ENCODE data around the gene AKAP17A. TPM values are rescaled to one million over a fixed set of nuclear protein-coding genes. Genes with fewer than 3 reads are reported as not detected.
"Not testable (repeated sequence)": the region's sequence is repeated elsewhere in the genome, so short reads cannot be mapped to it uniquely, and the experiment has no call there.

Gene AKAP17A
- total RNA-seq, 1 donor from 2014 or later: 35.6 TPM

GRCh38 chrX:1601768-1602085 lies 10.3 kb downstream of the AKAP17A start:
- no peak for DNase-seq (ENCODE audit: low spot score)
- no peak for ATAC-seq

- no peak for ATAC-seq
- DNase-seq (ENCODE audit: low spot score): no peak
Measured at GRCh38 chrX:1602299-1602698, 10.9 kb downstream of the AKAP17A start.

- ATAC-seq: no peak
- no peak for DNase-seq (ENCODE audit: low spot score)
Measured at GRCh38 chrX:1606496-1606895, 15.1 kb downstream of the AKAP17A start.

- ATAC-seq: no peak
Measured at GRCh38 chrX:1609311-1609710, 17.9 kb downstream of the AKAP17A start.

DNA sequence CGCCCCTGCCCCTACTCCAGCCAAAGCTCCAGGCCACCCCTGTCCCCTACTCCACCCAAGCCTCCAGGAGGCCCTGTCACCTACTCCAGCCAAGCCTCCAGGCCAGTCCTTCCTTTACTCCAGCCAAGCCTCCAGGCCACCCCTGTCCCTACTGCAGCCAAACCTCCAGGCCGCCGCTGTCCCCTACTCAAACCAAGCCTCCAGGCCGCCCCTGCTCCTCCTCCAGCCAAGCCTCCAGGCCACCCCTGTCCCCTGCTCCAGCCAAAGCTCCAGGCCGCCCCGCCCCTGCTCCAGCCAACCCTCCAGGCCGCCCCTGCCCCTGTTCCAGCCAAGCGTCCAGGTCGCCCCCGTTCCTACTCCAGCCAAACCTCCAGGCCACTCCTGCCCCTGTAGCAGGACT lies 18.4 kb downstream of the AKAP17A start:
- DNase-seq (ENCODE audit: low spot score) (no peak), ATAC-seq (no peak)

More at GRCh38 chrX:1609311-1609710, 17.9 kb downstream of the AKAP17A start:
- no peak for DNase-seq (ENCODE audit: low spot score)

DNA sequence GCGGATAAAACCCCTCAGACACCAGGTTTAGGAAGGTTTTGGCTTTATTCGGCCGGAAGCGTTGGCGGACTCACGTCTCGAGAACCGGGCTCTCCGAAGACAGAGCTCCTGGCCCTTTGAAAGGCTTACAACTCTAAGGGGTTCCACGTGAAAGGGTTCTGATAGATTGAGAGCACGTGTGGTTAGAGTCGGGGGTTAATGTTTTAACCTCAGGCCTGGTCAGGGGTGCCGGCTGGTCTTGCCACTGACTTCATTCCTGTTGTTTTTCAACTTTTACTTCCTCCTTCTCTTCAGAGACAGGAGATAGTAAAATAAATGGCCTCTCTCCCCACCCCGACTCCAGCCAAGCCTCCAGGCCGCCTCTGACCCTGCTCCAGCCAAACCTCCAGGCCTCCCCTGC lies 18.8 kb downstream of the AKAP17A start:
- no peak for DNase-seq (ENCODE audit: low spot score)
- ATAC-seq: no peak

DNA sequence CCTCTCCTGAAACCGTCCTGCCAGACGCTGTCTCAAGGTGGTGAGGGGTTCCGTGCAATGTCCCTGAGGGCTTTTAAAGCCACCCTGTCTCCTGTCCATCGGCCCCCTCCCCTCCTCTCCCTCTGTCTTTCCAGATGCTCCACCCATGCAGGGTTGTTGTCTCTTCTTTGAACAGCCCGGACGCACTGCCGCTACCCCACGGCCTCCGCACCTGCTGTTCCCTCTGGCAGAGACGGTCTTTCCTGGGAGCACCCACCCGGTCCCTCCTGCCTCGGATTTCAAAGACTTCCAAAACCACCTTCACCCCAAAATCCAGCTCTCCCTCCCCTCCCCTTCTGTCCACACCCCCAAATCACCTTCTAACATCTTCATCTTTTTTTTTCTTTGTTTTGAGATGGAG lies 19.3 kb downstream of the AKAP17A start:
- ATAC-seq (no peak), DNase-seq (ENCODE audit: low spot score) (no peak)

DNA sequence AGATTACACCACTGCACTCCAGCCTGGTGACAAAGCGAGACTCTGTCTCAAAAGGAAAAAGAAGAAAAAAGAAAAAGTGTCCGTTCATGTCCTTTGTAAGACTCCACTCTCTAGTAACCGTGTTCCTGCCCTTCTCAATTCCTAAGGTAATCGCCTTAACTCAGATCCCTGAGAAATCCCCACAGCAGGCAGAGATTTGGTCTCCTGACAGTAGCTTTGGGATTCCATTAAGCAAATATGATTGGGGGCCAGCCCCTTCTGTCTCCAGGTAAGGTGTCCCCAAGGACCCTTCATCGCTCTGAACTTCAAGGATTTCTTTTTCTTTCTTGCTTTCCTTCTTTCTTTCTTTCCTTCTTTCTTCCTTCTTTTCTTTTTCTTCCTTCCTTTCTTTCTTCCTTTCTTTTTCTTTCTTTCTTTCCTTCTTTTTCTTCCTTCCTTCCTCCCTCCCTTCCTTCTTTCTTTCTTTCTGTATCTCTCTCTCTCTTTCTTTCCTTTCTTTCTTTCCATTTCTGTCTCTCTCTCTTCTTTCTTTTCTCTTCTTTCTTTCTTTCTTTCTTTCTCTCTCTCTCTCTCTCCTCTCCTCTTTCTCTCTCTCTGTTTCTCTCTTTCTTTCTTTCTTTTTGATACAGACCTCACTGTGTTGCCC lies 21.4 kb downstream of the AKAP17A start:
- DNase-seq (ENCODE audit: low spot score): no peak
- no peak for ATAC-seq

DNA sequence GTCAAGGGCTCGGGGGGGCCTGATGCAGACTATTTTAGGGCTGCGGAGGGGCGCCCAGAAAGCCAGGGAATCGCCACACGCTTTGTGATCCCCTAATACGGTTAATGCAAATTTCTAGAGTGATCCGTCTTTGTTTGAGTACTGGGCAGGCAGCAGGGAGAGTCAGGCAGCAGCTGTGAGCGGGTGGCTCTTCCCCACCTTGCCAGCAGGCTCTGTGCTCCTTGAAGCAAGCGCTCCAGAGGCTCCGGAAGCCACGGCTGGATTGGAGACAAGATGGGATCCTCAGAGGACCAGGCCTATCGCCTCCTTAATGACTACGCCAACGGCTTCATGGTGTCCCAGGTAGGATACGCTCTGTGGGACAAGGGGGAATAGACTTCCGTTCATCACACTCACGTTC lies 23.5 kb downstream of the AKAP17A start, which contains the start of gene ASMT:
Gene ASMT, plus strand, starts transcription at position 133 of the 400 bp plus-strand sequence. Its CDS starts 141 bp downstream, at position 274.
- ATAC-seq: no peak
- DNase-seq (ENCODE audit: low spot score): no peak

- no peak for ATAC-seq
- no peak for DNase-seq (ENCODE audit: low spot score)
Measured at GRCh38 chrX:1618689-1619088, 27.3 kb downstream of the AKAP17A start.

- DNase-seq (ENCODE audit: low spot score): no peak
- ATAC-seq: no peak
Measured at GRCh38 chrX:1623691-1624090, 32.3 kb downstream of the AKAP17A start.

GRCh38 chrX:1624158-1624860 lies 32.9 kb downstream of the AKAP17A start:
- ATAC-seq; DNase-seq (ENCODE audit: low spot score): not testable (repeated sequence)

DNA sequence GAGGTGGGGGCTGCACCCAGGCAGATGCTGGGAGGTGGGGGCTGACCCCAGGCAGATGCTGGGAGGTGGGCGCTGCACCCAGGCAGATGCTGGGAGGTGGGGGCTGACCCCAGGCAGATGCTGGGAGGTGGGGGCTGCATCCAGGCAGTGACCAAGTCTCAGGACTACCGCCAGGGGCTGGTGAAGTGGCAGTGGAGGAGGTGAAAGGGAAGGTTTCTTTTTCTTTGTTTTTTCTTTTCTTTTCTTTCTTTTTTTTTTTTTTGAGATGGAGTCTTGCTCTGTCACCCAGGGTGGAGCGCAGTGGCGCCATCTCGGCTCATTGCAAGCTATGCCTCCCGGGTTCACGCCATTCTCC lies 33.4 kb downstream of the AKAP17A start:
- not testable (repeated sequence) for DNase-seq (ENCODE audit: low spot score); ATAC-seq

- ATAC-seq: no peak
- no peak for DNase-seq (ENCODE audit: low spot score)
Measured at GRCh38 chrX:1629244-1629643, 37.8 kb downstream of the AKAP17A start.

GRCh38 chrX:1646009-1646408 lies 54.6 kb downstream of the AKAP17A start:
- DNase-seq (ENCODE audit: low spot score) (no peak), ATAC-seq (no peak)

- ATAC-seq: no peak
- DNase-seq (ENCODE audit: low spot score): no peak
Measured at GRCh38 chrX:1649621-1650020, 58.2 kb downstream of the AKAP17A start.

Other genes with a start within 250 kb of the AKAP17A start
- gene SLC25A6, start 199.5 kb upstream of the AKAP17A start, total RNA-seq: 55.9 TPM
- gene ASMTL, start 138.7 kb upstream of the AKAP17A start, total RNA-seq: 31.4 TPM
- gene P2RY8, start 54.4 kb upstream of the AKAP17A start, total RNA-seq: 0.48 TPM
- gene ASMT, start 23.5 kb downstream of the AKAP17A start, total RNA-seq: not detected